MM.1S (cell line): ENCODE data around the gene RHEB.

Source experiments
- EZH2 ChIP-seq: fragments of 300-600 bp; sonication (generic); optimal IDR thresholded peaks from 2 replicates; pipeline ENCODE3; 2017; ENCODE audit warnings: low read depth, mild to moderate bottlenecking, antibody characterized with exemption, low read length, mixed read lengths
- EZH2phosphoT487 ChIP-seq: fragments of 300-600 bp; sonication (generic); IDR thresholded peaks from 2 replicates; pipeline ENCODE4 v1.6.1; 2018; ENCODE audit warnings: antibody characterized with exemption, low read length
- TF ChIP-seq, protein P1 (sequence below): fragments of 300-600 bp; sonication (generic); IDR thresholded peaks from 2 replicates; pipeline ENCODE4 v1.5.1; 2016; ENCODE audit warnings: antibody characterized with exemption, low read length, mixed read lengths

DNA sequence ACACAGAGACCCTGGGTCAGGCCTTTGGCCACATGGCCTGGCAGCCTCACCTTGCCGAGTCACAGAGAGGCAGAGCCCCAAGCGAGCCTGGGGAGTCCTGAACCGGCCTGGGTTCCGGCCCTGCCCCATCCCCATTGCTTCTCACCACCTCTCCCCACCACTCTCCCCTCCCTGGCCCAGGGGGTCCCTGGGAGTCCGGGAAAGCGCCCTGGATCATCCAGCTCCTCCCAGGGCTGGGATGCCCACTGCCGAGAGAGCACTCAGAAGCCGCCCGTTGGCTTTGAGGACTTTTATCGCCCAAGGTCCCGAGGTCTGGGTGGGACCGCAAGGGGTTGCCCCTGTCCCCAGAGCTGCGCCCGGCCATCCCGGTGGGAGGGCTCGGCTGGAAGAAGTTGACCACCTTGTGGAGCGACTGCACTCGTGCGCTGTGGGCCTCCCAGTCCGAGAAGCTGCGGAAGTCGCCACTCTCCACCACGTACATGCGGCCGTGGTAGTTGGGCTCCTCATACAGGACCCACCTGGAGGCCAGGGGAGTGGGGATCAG is 87.9 kb downstream of the RHEB start:
- TF ChIP-seq, protein P1, sequence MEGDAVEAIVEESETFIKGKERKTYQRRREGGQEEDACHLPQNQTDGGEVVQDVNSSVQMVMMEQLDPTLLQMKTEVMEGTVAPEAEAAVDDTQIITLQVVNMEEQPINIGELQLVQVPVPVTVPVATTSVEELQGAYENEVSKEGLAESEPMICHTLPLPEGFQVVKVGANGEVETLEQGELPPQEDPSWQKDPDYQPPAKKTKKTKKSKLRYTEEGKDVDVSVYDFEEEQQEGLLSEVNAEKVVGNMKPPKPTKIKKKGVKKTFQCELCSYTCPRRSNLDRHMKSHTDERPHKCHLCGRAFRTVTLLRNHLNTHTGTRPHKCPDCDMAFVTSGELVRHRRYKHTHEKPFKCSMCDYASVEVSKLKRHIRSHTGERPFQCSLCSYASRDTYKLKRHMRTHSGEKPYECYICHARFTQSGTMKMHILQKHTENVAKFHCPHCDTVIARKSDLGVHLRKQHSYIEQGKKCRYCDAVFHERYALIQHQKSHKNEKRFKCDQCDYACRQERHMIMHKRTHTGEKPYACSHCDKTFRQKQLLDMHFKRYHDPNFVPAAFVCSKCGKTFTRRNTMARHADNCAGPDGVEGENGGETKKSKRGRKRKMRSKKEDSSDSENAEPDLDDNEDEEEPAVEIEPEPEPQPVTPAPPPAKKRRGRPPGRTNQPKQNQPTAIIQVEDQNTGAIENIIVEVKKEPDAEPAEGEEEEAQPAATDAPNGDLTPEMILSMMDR: no peak
- no peak for TF ChIP-seq EZH2
- TF ChIP-seq EZH2phosphoT487: no peak
